PC-9 (cell line): Measurements from ENCODE around the gene CARS1. TPM values are rescaled to one million over a fixed set of nuclear protein-coding genes. Genes with fewer than 3 reads are reported as not detected.

Source experiments
- BruUV-seq: library from RNA; stranded (reverse); fragments of 400-500 nt; replicated peaks from 2 replicates; lab custom pipeline; 2021; lab: Mats Ljungman, UMichigan
- CTCF ChIA-PET: fragments of 300-600 bp; sonication (Branson Sonifier 250); formaldehyde crosslinking; loops from one replicate; lab custom pipeline; 2022; ENCODE audit warnings: antibody characterized with exemption; lab: Charles Lee
- POLR2A ChIA-PET: fragments of 300-600 bp; sonication (Branson Sonifier 250); formaldehyde crosslinking; loops from one replicate; lab custom pipeline; 2022; ENCODE audit warnings: antibody characterized with exemption; ENCODE audit not compliant: unreplicated experiment; lab: Charles Lee
- DNase-seq, 2 experiments: peaks; one replicate each; pipeline versions ENCODE4 v3.0.0 to v3.0.0-alpha.2; 2015 to 2022; ENCODE audit warnings: mixed read lengths in 1 of 2
- H2AFZ ChIP-seq: fragments of 200-600 bp; sonication (generic); 2 replicates; pipeline ENCODE4 v1.8.1; 2017; ENCODE audit warnings: antibody characterized with exemption
- H3F3A ChIP-seq: fragments of 200-600 bp; sonication (generic); 2 replicates; pipeline ENCODE4 v1.8.1; 2017; ENCODE audit warnings: antibody characterized with exemption, mild to moderate bottlenecking, low read depth; ENCODE audit not compliant: insufficient read depth
- H3K27ac ChIP-seq: fragments of 200-600 bp; sonication (generic); 2 replicates; pipeline ENCODE4 v1.6.1; 2016; ENCODE audit warnings: mixed run types
- H3K27me3 ChIP-seq: fragments of 200-600 bp; sonication (generic); 2 replicates; pipeline ENCODE4 v1.6.1; 2016; ENCODE audit warnings: low read depth, mixed run types; ENCODE audit not compliant: insufficient read depth
- H3K36me3 ChIP-seq: fragments of 200-600 bp; sonication (generic); 2 replicates; pipeline ENCODE4 v1.6.1; 2016; ENCODE audit warnings: low read depth, mixed run types
- H3K4me1 ChIP-seq: fragments of 200-600 bp; sonication (generic); replicated peaks from 2 replicates; pipeline ENCODE4 v1.6.1; 2016; ENCODE audit warnings: mixed run types; ENCODE audit not compliant: insufficient read depth
- H3K4me2 ChIP-seq: fragments of 200-600 bp; sonication (generic); 2 replicates; pipeline ENCODE4 v1.6.1; 2017; ENCODE audit warnings: mixed run types
- H3K4me3 ChIP-seq: fragments of 200-600 bp; sonication (generic); 2 replicates; pipeline ENCODE4 v1.6.1; 2016; ENCODE audit warnings: mixed run types
- H3K79me2 ChIP-seq: fragments of 200-600 bp; sonication (generic); 2 replicates; pipeline ENCODE4 v1.6.1; 2017; ENCODE audit warnings: low read depth, mixed run types
- H3K9me2 ChIP-seq: fragments of 200-600 bp; sonication (generic); 2 replicates; pipeline ENCODE4 v1.8.1; 2017; ENCODE audit warnings: mild to moderate bottlenecking; ENCODE audit not compliant: insufficient read depth
- H3K9me3 ChIP-seq: fragments of 200-600 bp; sonication (generic); 2 replicates; pipeline ENCODE4 v1.8.1; 2016; ENCODE audit warnings: low read depth; ENCODE audit not compliant: insufficient read depth
- H4K20me1 ChIP-seq: fragments of 200-600 bp; sonication (generic); 2 replicates; pipeline ENCODE4 v1.8.1; 2017; ENCODE audit not compliant: insufficient read depth
- EZH2 ChIP-seq: fragments of 200-600 bp; sonication (generic); IDR thresholded peaks from 2 replicates; pipeline ENCODE4 v1.8.0; 2017; ENCODE audit warnings: antibody characterized with exemption, low read depth
- intact Hi-C: fragments of 100-400 bp; cut with micrococcal nuclease; formaldehyde crosslinking; loops from one replicate; pipeline ENCODE4 v1.10.0; 2022; ENCODE audit not compliant: unreplicated experiment
- total RNA-seq: library from RNA; stranded (reverse); gene quantifications from 2 replicates; pipeline ENCODE4 v1.2.3, GENCODE V29; 2021
- TF ChIP-seq, protein P1 (sequence below): fragments of 200-600 bp; sonication (generic); conservative IDR thresholded peaks from 2 replicates; pipeline ENCODE4 v1.6.1; 2017; ENCODE audit warnings: mixed run types, antibody characterized with exemption, mild to moderate bottlenecking, moderate library complexity

Gene CARS1
- total RNA-seq, 1 experiment from 2014 or later = 78.8 TPM

- Histone ChIP-seq H3K4me2 (no peak overlapping the region), H2AFZ (no peak overlapping the region), H3K9me3 (no peaks in the 10 kb centered on the region), H3K9me2 (no peaks in the 10 kb centered on the region), H3K27ac (no peak overlapping the region), H3K36me3 (no peaks in the 10 kb centered on the region), H3F3A (peaks cover 7% of the 10 kb centered on the region; the same call in 1 of the 2 replicates), H3K79me2 (no peaks in the 10 kb centered on the region), H3K27me3 (no peaks in the 10 kb centered on the region), H4K20me1 (no peaks in the 10 kb centered on the region), H3K4me3 (no peak overlapping the region), H3K4me1 (peaks cover 18% of the 10 kb centered on the region)
- CTCF ChIA-PET = interaction anchor here (0.5 to 1.4 kb wide), 6 partner anchors 33 to 102 kb away, joined by 3 to 7 read pairs (median 4); no protein-coding TSS in a partner anchor
- DNase-seq = peak; percentile 66 to 72
- intact Hi-C loops = loop anchor here (1.0 to 5.0 kb wide), 3 partner anchors 35 to 125 kb away; partner anchors contain the start of genes CARS1 and MRGPRG
- no peak for TF ChIP-seq EZH2
- TF ChIP-seq, protein P1, sequence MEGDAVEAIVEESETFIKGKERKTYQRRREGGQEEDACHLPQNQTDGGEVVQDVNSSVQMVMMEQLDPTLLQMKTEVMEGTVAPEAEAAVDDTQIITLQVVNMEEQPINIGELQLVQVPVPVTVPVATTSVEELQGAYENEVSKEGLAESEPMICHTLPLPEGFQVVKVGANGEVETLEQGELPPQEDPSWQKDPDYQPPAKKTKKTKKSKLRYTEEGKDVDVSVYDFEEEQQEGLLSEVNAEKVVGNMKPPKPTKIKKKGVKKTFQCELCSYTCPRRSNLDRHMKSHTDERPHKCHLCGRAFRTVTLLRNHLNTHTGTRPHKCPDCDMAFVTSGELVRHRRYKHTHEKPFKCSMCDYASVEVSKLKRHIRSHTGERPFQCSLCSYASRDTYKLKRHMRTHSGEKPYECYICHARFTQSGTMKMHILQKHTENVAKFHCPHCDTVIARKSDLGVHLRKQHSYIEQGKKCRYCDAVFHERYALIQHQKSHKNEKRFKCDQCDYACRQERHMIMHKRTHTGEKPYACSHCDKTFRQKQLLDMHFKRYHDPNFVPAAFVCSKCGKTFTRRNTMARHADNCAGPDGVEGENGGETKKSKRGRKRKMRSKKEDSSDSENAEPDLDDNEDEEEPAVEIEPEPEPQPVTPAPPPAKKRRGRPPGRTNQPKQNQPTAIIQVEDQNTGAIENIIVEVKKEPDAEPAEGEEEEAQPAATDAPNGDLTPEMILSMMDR = peak; percentile 94
- BruUV-seq = no TSS peak
- POLR2A ChIA-PET = no interaction called here
These were observed 34.8 kb upstream of the CARS1 start for GRCh38 chr11:3091846-3092602.

DNA sequence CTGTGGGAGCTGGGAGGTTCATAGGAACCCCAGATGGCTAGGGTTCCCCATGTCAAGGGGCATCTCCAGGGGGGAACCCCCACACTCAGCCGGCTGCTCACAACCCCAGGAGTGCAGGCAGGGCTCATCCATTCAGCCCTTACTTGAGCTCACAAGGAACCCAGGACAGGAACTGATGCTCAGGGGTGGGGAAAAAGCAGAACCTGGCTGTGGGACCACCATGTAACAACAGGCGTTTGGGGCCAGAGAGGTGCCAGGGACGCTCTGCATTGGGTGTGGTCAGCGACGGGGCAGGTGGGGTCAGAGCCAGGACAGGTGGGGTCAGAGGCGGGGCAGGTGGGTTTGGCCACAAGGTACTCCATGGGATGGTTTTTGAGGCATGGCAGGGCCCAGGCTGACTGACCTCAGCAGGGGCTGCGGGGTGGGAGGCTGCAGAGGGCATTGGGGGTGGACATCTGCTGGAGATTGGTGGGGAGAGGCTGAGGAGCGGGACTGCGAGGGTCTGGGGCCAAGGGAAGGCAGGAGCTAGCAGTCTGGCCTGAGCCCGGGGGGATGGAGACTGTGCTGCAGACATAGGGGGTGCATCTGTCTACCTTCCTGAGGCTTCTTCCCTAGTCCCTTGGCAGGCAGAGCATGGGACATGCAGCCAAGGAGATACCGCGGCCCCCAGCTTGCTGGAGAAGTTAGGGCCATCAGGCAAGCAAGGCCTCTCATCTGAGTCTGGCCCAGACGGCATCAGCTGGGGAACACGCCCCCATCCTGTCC is 34.0 kb upstream of the CARS1 start:
- H3K9me3 ChIP-seq = no peaks in the 10 kb centered on the region
- no peak for DNase-seq
- peaks cover 7% of the 10 kb centered on the region; the same call in 1 of the 2 replicates for H3F3A ChIP-seq
- CTCF ChIA-PET = interaction anchor here (0.5 to 1.4 kb wide), 8 partner anchors 32 to 305 kb away, joined by 3 to 7 read pairs (median 4); no protein-coding TSS in a partner anchor
- H3K27me3 ChIP-seq = no peaks in the 10 kb centered on the region
- TF ChIP-seq EZH2 = no peak
- TF ChIP-seq, protein P1 = no peak
- H2AFZ ChIP-seq = no peak overlapping the region
- no peaks in the 10 kb centered on the region for H4K20me1 ChIP-seq
- no peaks in the 10 kb centered on the region for H3K79me2 ChIP-seq
- H3K36me3 ChIP-seq = no peaks in the 10 kb centered on the region
- no peak overlapping the region for H3K4me3 ChIP-seq
- H3K4me2 ChIP-seq = no peak overlapping the region
- POLR2A ChIA-PET = interaction anchor here (0.6 kb wide), 1 partner anchor 42 kb away, joined by 4 read pairs; no protein-coding TSS in a partner anchor
- H3K27ac ChIP-seq = no peak overlapping the region
- intact Hi-C loops = loop anchor here (1.0 to 5.0 kb wide), 3 partner anchors 34 to 126 kb away; partner anchors contain the start of genes CARS1 and MRGPRG
- BruUV-seq = no TSS peak
- H3K4me1 ChIP-seq = peaks cover 17% of the 10 kb centered on the region
- no peaks in the 10 kb centered on the region for H3K9me2 ChIP-seq
